ENCODE measurements around the gene RIOK3. TPM values are rescaled to one million over a fixed set of nuclear protein-coding genes. Genes with fewer than 3 reads are reported as not detected.

Gene RIOK3
- total RNA-seq, 1 experiment from 2014 or later: 35.8 TPM

- no peak overlapping the region for H3K4me3 ChIP-seq (ENCODE audit: low read depth, low read length, poor library complexity, severe bottlenecking)
- no peaks in the 10 kb centered on the region for H3K27me3 ChIP-seq (replicated peaks; ENCODE audit: insufficient read depth, low read depth, low read length, poor library complexity)
- intact Hi-C loops (cut with micrococcal nuclease; ENCODE audit: unreplicated experiment): no loop called here
- no peaks in the 10 kb centered on the region for H3K4me1 ChIP-seq (ENCODE audit: insufficient read depth, low read length, poor library complexity, severe bottlenecking)
- ChIA-PET CTCF (no interaction called here), POLR2A (ENCODE audit: low non-redundant PET) (no interaction called here)
- no peak for DNase-seq (ENCODE audit: low spot score)
- no TSS peak for BruUV-seq (replicated peaks)
- TF ChIP-seq EZH2 (IDR thresholded peaks at IDR 0.05; ENCODE audit: borderline replicate concordance, low read depth, low read length, poor library complexity, severe bottlenecking): no peak
- TF ChIP-seq, protein P1, sequence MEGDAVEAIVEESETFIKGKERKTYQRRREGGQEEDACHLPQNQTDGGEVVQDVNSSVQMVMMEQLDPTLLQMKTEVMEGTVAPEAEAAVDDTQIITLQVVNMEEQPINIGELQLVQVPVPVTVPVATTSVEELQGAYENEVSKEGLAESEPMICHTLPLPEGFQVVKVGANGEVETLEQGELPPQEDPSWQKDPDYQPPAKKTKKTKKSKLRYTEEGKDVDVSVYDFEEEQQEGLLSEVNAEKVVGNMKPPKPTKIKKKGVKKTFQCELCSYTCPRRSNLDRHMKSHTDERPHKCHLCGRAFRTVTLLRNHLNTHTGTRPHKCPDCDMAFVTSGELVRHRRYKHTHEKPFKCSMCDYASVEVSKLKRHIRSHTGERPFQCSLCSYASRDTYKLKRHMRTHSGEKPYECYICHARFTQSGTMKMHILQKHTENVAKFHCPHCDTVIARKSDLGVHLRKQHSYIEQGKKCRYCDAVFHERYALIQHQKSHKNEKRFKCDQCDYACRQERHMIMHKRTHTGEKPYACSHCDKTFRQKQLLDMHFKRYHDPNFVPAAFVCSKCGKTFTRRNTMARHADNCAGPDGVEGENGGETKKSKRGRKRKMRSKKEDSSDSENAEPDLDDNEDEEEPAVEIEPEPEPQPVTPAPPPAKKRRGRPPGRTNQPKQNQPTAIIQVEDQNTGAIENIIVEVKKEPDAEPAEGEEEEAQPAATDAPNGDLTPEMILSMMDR (conservative IDR thresholded peaks at IDR 0.05; ENCODE audit: low read depth, low read length): no peak
- no peaks in the 10 kb centered on the region for H3K36me3 ChIP-seq (ENCODE audit: insufficient read depth, low read length, poor library complexity, severe bottlenecking)
- H3K9me3 ChIP-seq (ENCODE audit: low read depth, low read length, poor library complexity, severe bottlenecking): no peaks in the 10 kb centered on the region
- no peak overlapping the region for H3K27ac ChIP-seq (ENCODE audit: low read depth, low read length, poor library complexity, severe bottlenecking)
These were observed 46.8 kb upstream of the RIOK3 start for GRCh38 chr18:23406271-23406787.

DNA sequence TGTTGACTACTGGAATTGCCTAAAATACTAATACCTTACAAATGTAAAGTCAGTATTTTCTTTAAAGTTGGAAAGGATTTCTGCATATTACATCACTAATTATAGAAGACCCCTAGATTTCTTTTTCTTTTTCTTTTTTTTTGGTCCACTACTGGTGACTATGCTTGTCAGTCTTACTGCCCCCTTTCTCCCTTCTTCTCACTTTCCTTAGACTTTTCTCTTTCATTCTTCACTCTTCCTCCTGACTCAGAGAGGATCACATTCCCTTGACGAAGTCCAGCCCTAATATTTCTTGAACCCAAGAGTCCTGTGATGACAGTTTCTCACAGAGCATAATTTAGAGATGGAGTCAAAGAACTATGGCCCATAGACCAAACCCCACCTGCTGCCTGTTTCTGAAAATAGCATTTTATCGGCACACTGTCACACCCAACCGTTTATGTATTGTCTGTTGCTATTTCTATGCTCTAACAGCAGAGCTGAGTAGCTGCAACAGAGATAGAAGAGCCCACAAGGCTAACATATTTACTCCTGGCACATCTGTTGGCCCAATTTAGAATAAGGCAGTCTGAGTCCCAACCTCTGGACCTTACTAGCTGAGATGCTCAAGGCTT lies 40.6 kb upstream of the RIOK3 start:
- Histone ChIP-seq H3K4me3 (ENCODE audit: low read depth, low read length, poor library complexity, severe bottlenecking) (no peak overlapping the region), H3K4me1 (ENCODE audit: insufficient read depth, low read length, poor library complexity, severe bottlenecking) (no peaks in the 10 kb centered on the region), H3K27ac (ENCODE audit: low read depth, low read length, poor library complexity, severe bottlenecking) (no peak overlapping the region), H3K9me3 (ENCODE audit: low read depth, low read length, poor library complexity, severe bottlenecking) (no peaks in the 10 kb centered on the region), H3K27me3 (replicated peaks; ENCODE audit: insufficient read depth, low read depth, low read length, poor library complexity) (no peaks in the 10 kb centered on the region), H3K36me3 (ENCODE audit: insufficient read depth, low read length, poor library complexity, severe bottlenecking) (no peaks in the 10 kb centered on the region)
- BruUV-seq (replicated peaks): no TSS peak
- ChIA-PET POLR2A (ENCODE audit: low non-redundant PET) (no interaction called here), CTCF (interaction anchor here (0.5 to 1.9 kb wide), 6 partner anchors 9 to 598 kb away, joined by 3 to 21 read pairs (median 8); no protein-coding TSS in a partner anchor)
- TF ChIP-seq EZH2 (IDR thresholded peaks at IDR 0.05; ENCODE audit: borderline replicate concordance, low read depth, low read length, poor library complexity, severe bottlenecking): no peak
- TF ChIP-seq, protein P1 (conservative IDR thresholded peaks at IDR 0.05; ENCODE audit: low read depth, low read length): no peak
- intact Hi-C loops (cut with micrococcal nuclease; ENCODE audit: unreplicated experiment): loop anchor here (5.0 kb wide), 1 partner anchor 615 kb away; no protein-coding TSS in a partner anchor
- no peak for DNase-seq (ENCODE audit: low spot score)

GRCh38 chr18:23415515-23415914 lies 37.6 kb upstream of the RIOK3 start:
- H3K27ac ChIP-seq (ENCODE audit: low read depth, low read length, poor library complexity, severe bottlenecking): no peak overlapping the region
- BruUV-seq (replicated peaks): no TSS peak
- no peaks in the 10 kb centered on the region for H3K9me3 ChIP-seq (ENCODE audit: low read depth, low read length, poor library complexity, severe bottlenecking)
- H3K27me3 ChIP-seq (replicated peaks; ENCODE audit: insufficient read depth, low read depth, low read length, poor library complexity): no peaks in the 10 kb centered on the region
- no peak for DNase-seq (ENCODE audit: low spot score)
- H3K4me3 ChIP-seq (ENCODE audit: low read depth, low read length, poor library complexity, severe bottlenecking): no peak overlapping the region
- no peaks in the 10 kb centered on the region for H3K4me1 ChIP-seq (ENCODE audit: insufficient read depth, low read length, poor library complexity, severe bottlenecking)
- H3K36me3 ChIP-seq (ENCODE audit: insufficient read depth, low read length, poor library complexity, severe bottlenecking): no peaks in the 10 kb centered on the region
- ChIA-PET POLR2A (ENCODE audit: low non-redundant PET) (no interaction called here), CTCF (no interaction called here)
- TF ChIP-seq, protein P1 (conservative IDR thresholded peaks at IDR 0.05; ENCODE audit: low read depth, low read length): no peak
- TF ChIP-seq EZH2 (IDR thresholded peaks at IDR 0.05; ENCODE audit: borderline replicate concordance, low read depth, low read length, poor library complexity, severe bottlenecking): no peak
- intact Hi-C loops (cut with micrococcal nuclease; ENCODE audit: unreplicated experiment): no loop called here

Data from A673 (cell line).